HepG2 (cell line): ENCODE data around the gene AARS2. TPM values are rescaled to one million over a fixed set of nuclear protein-coding genes. Genes with fewer than 3 reads are reported as not detected.

Source experiments
- ATAC-seq: fragments of 200-7000 bp; cut with Tn5 transposase; 3 replicates; pipeline ENCODE4 v1.9.1; 2020; ENCODE audit warnings: mild to moderate bottlenecking, moderate library complexity
- BruUV-seq: library from RNA; stranded (reverse); fragments of 400-500 nt; replicated peaks from 2 replicates; lab custom pipeline; 2021; lab: Mats Ljungman, UMichigan
- CTCF ChIA-PET: fragments of 300-600 bp; formaldehyde crosslinking; extraction: SDS; loops from one replicate; lab custom pipeline; 2021; ENCODE audit warnings: low total read pairs, inconsistent platforms, low intra/inter-chr PET ratio; lab: Yijun Ruan, JAX
- POLR2A ChIA-PET: fragments of 350-600 bp; sonication (Branson Sonifier 250); formaldehyde crosslinking; loops from one replicate; lab custom pipeline; 2020; ENCODE audit warnings: antibody characterized with exemption, inconsistent platforms; lab: Yijun Ruan, JAX
- DNase-seq: peaks from one replicate; pipeline ENCODE4 v3.0.0-alpha.2; 2015; ENCODE audit warnings: low spot score
- FAIRE-seq: peaks from 3 replicates; lab custom pipeline; 2011; peaks lifted over from hg19 to GRCh38; lab: Jason Lieb, UNC
- H2AFZ ChIP-seq: one replicate; pipeline ENCODE4 v1.6.1; 2011; ENCODE audit warnings: low read length, inconsistent platforms
- H3K27ac ChIP-seq: fragments of 300-600 bp; 3 replicates; pipeline ENCODE4 v1.8.0; 2011; ENCODE audit warnings: mixed run types, mild to moderate bottlenecking, mixed read lengths, low read length, inconsistent platforms; ENCODE audit not compliant: insufficient read depth; ENCODE audit errors: extremely low read length
- H3K27me3 ChIP-seq, 2 experiments: fragments of 200-600 bp in 1 of 2; 2 replicates in 1 of 2; 3 replicates in 1 of 2; pipeline versions ENCODE4 v1.6.0 to v1.8.0; 2011; ENCODE audit warnings: low read length in 2 of 2, mild to moderate bottlenecking in 2 of 2, moderate library complexity in 2 of 2, inconsistent platforms in 1 of 2; ENCODE audit not compliant: insufficient read depth in 2 of 2, control insufficient read depth in 1 of 2
- H3K36me3 ChIP-seq, 2 experiments: fragments of 200-600 bp in 1 of 2; replicated peaks in 1 of 2; 2 replicates in 1 of 2; 3 replicates in 1 of 2; pipeline versions ENCODE4 v1.5.1 to v1.8.0; 2011; ENCODE audit warnings: low read length in 2 of 2, inconsistent platforms in 1 of 2; ENCODE audit not compliant: insufficient read depth in 2 of 2, control insufficient read depth in 1 of 2
- H3K4me1 ChIP-seq: 2 replicates; pipeline ENCODE4 v1.5.1; 2012; ENCODE audit warnings: low read length, inconsistent platforms; ENCODE audit not compliant: insufficient read depth
- H3K4me2 ChIP-seq: 2 replicates; pipeline ENCODE4 v1.6.0; 2011; ENCODE audit warnings: low read depth, low read length, inconsistent platforms
- H3K4me3 ChIP-seq, 3 experiments: fragments of 200-600 bp in 1 of 3; sonication (generic), shearing (Covaris generic) in 1 of 3; replicated peaks in 1 of 3; 2 replicates each; pipeline ENCODE4 v1.5.1; 2011 to 2016; ENCODE audit warnings: low read length in 3 of 3, inconsistent platforms in 2 of 3, low read depth in 2 of 3, mild to moderate bottlenecking in 2 of 3, control low read depth in 1 of 3, mixed read lengths in 1 of 3; ENCODE audit not compliant: insufficient read depth in 1 of 3
- H3K79me2 ChIP-seq: one replicate; pipeline ENCODE4 v1.6.1; 2011; ENCODE audit warnings: low read length, inconsistent platforms; ENCODE audit not compliant: insufficient read depth
- H3K9ac ChIP-seq: 2 replicates; pipeline ENCODE4 v1.6.0; 2011; ENCODE audit warnings: mild to moderate bottlenecking, low read depth, low read length, inconsistent platforms; ENCODE audit not compliant: insufficient read depth
- H3K9me3 ChIP-seq: 2 replicates; pipeline ENCODE4 v1.5.1; 2012; ENCODE audit warnings: mild to moderate bottlenecking, low read length
- H4K20me1 ChIP-seq: 2 replicates; pipeline ENCODE4 v1.6.0; 2011; ENCODE audit warnings: inconsistent platforms, mild to moderate bottlenecking, low read length, moderate library complexity; ENCODE audit not compliant: insufficient read depth
- BORCS8-MEF2B ChIP-seq: sonication (generic); formaldehyde crosslinking; IDR thresholded peaks from 2 replicates; pipeline ENCODE4 v1.8.0; 2022; ENCODE audit warnings: mild to moderate bottlenecking, missing genetic modification reagents
- BRCA1 ChIP-seq: sonication (generic); formaldehyde crosslinking; IDR thresholded peaks from 2 replicates; pipeline ENCODE4 v1.4.0; 2020; ENCODE audit warnings: missing genetic modification reagents
- DNMT3B ChIP-seq: conservative IDR thresholded peaks from 2 replicates; pipeline ENCODE4 v1.6.1; 2016; ENCODE audit warnings: missing biosample characterization, control low read depth
- PHF8 ChIP-seq: sonication (generic); formaldehyde crosslinking; IDR thresholded peaks from 2 replicates; pipeline ENCODE4 v1.5.0; 2020; ENCODE audit warnings: missing genetic modification reagents
- POLR2A ChIP-seq, 2 experiments: IDR thresholded peaks; 2 replicates each; pipeline ENCODE4 v1.6.1; 2011; ENCODE audit warnings: low read depth in 2 of 2, low read length in 2 of 2, mild to moderate bottlenecking in 1 of 2, moderate library complexity in 1 of 2; ENCODE audit not compliant: insufficient read depth in 1 of 2
- POLR2G ChIP-seq: fragments of 200-400 bp; formaldehyde crosslinking; IDR thresholded peaks from 2 replicates; pipeline ENCODE4 v1.6.1; 2018; ENCODE audit warnings: mild to moderate bottlenecking, low read depth, low read length, moderate library complexity
- SIN3B ChIP-seq: fragments of 150-350 bp; IDR thresholded peaks from 2 replicates; pipeline ENCODE4 v1.6.1; 2014; ENCODE audit warnings: low read length
- ZC3H13 ChIP-seq: sonication (generic); formaldehyde crosslinking; IDR thresholded peaks from 2 replicates; pipeline ENCODE4 v1.8.1; 2023; ENCODE audit warnings: mild to moderate bottlenecking, missing genetic modification reagents, moderate library complexity
- ZNF264 ChIP-seq: sonication (generic); formaldehyde crosslinking; IDR thresholded peaks from 2 replicates; pipeline ENCODE4 v1.4.0; 2020; ENCODE audit warnings: missing genetic modification reagents
- ZNF333 ChIP-seq: sonication (generic); formaldehyde crosslinking; IDR thresholded peaks from 2 replicates; pipeline ENCODE4 v1.4.0; 2020; ENCODE audit warnings: mild to moderate bottlenecking, missing genetic modification reagents, borderline replicate concordance
- ZNF468 ChIP-seq: sonication (generic); formaldehyde crosslinking; IDR thresholded peaks from 2 replicates; pipeline ENCODE4 v1.8.0; 2022; ENCODE audit warnings: mild to moderate bottlenecking, moderate library complexity, missing genetic modification reagents
- ZNF772 ChIP-seq: sonication (generic); formaldehyde crosslinking; IDR thresholded peaks from 2 replicates; pipeline ENCODE4 v1.5.0; 2020; ENCODE audit warnings: mild to moderate bottlenecking, missing genetic modification reagents
- WGBS: methylation state at CpG from one replicate; pipeline ENCODE4 v1.1.6; 2017; ENCODE audit warnings: low lambda C conversion rate; 5-methylcytosine and 5-hydroxymethylcytosine counted together
- in situ Hi-C: cut with HindIII; loops from 2 replicates; pipeline ENCODE4 v1.10.0; 2017; ENCODE audit warnings: low pct_unique_long_range_greater_than_20kb; ENCODE audit not compliant: extremely low pct_ligation_motif_present
- intact Hi-C: fragments of 100-400 bp; cut with micrococcal nuclease; formaldehyde crosslinking; loops from one replicate; pipeline ENCODE4 v1.10.0; 2022; ENCODE audit not compliant: unreplicated experiment
- polyA plus RNA-seq, 8 experiments: library from polyadenylated mRNA; depleted of rRNA in 3 of 8; stranded (reverse) in 7 of 8; unstranded in 1 of 8; fragments of >200 nt; fragmentation: Illumina TruSeq in 4 of 8; extraction: Trizol in 4 of 8; gene quantifications; 2 replicates each; pipeline versions ENCODE4 v1.2.1 to v1.2.3, GENCODE V29; 2011 to 2016; ENCODE audit warnings: low read depth in 4 of 8, missing spikeins in 1 of 8, mixed read lengths in 1 of 8; ENCODE audit not compliant: insufficient read depth in 1 of 8
- total RNA-seq, 5 experiments: library from RNA; depleted of rRNA; stranded (reverse); fragments of >200 nt; fragmentation: Illumina TruSeq; extraction: Trizol; gene quantifications; 2 replicates each; pipeline ENCODE4 v1.2.3, GENCODE V29; 2016; ENCODE audit warnings: low read depth in 1 of 5
- TF ChIP-seq, protein P1 (sequence below): sonication (generic); formaldehyde crosslinking; conservative IDR thresholded peaks from 2 replicates; pipeline ENCODE4 v1.4.0; 2020; ENCODE audit warnings: missing genetic modification reagents
- TF ChIP-seq, protein P2 (sequence below): IDR thresholded peaks from 2 replicates; pipeline ENCODE4 v1.6.1; 2018; ENCODE audit warnings: missing genetic modification reagents
- TF ChIP-seq, protein P3 (sequence below): sonication (generic); formaldehyde crosslinking; IDR thresholded peaks from 2 replicates; pipeline ENCODE4 v1.4.0; 2020; ENCODE audit warnings: missing genetic modification reagents, low read depth, mild to moderate bottlenecking, borderline replicate concordance
- TF ChIP-seq, protein P4 (sequence below): sonication (generic); formaldehyde crosslinking; IDR thresholded peaks from 2 replicates; pipeline ENCODE4 v1.5.0; 2020; ENCODE audit warnings: missing genetic modification reagents
- TF ChIP-seq, protein P5 (sequence below): sonication (generic); formaldehyde crosslinking; IDR thresholded peaks from 2 replicates; pipeline ENCODE4; 2020; ENCODE audit warnings: missing genetic modification reagents, mild to moderate bottlenecking, borderline replicate concordance

AARS2 gene
- total and polyA plus RNA-seq, 2 of the 13 experiments (the other 11 are each of a cell fraction or from before 2014, with no cell fraction given): 7.5 to 24.1 TPM

DNA sequence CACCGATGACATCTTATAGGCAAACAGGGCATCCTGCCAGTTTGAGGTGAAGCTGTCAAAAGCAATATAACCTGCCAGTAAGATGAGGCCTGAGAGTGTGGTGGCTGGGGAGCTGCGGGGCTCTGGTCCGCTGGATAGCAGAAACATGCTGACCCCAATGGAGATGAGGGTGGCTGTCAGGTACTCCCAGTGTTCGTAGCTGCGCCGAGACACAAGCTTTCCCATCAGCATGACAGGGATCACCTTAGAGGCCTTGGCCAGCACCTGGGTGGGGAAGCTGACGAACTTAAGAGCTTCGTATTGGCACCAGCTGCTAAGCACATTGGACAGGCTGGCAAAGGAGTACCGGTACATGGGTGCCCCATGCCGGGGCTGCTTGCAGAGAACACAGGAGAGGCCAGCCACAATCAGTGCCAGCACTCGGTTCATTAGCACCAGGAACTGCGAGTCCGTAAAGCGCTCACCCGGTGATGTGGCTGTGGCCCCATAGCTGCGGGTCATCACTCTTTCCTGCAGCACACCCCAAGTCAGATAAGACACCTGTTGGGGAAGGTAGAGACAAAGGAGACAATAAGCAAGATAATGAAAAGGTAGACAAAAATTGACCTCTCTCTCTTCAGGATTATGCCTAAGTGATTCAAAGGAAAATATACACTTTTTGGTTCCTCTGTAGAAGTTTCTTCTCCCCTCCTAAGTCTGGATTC, 57.9 kb downstream of the AARS2 start:
- ChIA-PET CTCF (interaction anchor here (2.0 kb wide), 1 partner anchor 159 kb away, joined by 5 read pairs; no protein-coding TSS in a partner anchor), POLR2A (interaction anchor here (0.8 to 6.0 kb wide), 8 partner anchors 9 to 160 kb away, joined by 3 to 264 read pairs (median 6); partner anchors contain the start of genes HSP90AB1, MRPL14, SLC29A1 and TMEM63B)
- H3K36me3 ChIP-seq: peaks cover 36 to 63% of the 10 kb centered on the region in 2 experiments
- 0 out of 6 replicates have a peak overlapping the region, but pooled peaks of 1 of the 3 experiments have one; percentile 8 for H3K4me3 ChIP-seq
- no peak for DNase-seq
- BruUV-seq: no TSS peak
- ATAC-seq: peak; percentile 5
- H3K9me3 ChIP-seq: no peaks in the 10 kb centered on the region
- no peak overlapping the region for H2AFZ ChIP-seq
- FAIRE-seq: no peak
- no peaks in the 10 kb centered on the region; a peak in 1 of 5 replicates for H3K27me3 ChIP-seq
- H3K79me2 ChIP-seq: peaks cover 31% of the 10 kb centered on the region
- 0 out of 2 replicates have a peak overlapping the region, but pooled peaks have one; percentile 92 for H3K9ac ChIP-seq
- in situ Hi-C loops: no loop called here
- H3K27ac ChIP-seq: peak overlapping the region; percentile 93
- H3K4me2 ChIP-seq: peak overlapping the region; percentile 96; the same call in 1 of the 2 replicates
- whole genome bisulfite sequencing: 91% methylated on average over 16 of the region's 16 CpGs
- intact Hi-C loops: no loop called here
- H4K20me1 ChIP-seq: peaks cover 62% of the 10 kb centered on the region
- peaks cover 70% of the 10 kb centered on the region for H3K4me1 ChIP-seq
- no peak for TF ChIP-seq ZNF333 (CRISPR knock-in tag)
- TF ChIP-seq ZNF772: no peak
- TF ChIP-seq, protein P1, sequence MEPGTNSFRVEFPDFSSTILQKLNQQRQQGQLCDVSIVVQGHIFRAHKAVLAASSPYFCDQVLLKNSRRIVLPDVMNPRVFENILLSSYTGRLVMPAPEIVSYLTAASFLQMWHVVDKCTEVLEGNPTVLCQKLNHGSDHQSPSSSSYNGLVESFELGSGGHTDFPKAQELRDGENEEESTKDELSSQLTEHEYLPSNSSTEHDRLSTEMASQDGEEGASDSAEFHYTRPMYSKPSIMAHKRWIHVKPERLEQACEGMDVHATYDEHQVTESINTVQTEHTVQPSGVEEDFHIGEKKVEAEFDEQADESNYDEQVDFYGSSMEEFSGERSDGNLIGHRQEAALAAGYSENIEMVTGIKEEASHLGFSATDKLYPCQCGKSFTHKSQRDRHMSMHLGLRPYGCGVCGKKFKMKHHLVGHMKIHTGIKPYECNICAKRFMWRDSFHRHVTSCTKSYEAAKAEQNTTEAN (CRISPR knock-in tag): no peak
- TF ChIP-seq SIN3B: 0 out of 2 replicates have a peak, but pooled peaks have one; percentile 16
- TF ChIP-seq POLR2G: peak; percentile 22; the same call in 1 of the 2 replicates
- TF ChIP-seq, protein P2, sequence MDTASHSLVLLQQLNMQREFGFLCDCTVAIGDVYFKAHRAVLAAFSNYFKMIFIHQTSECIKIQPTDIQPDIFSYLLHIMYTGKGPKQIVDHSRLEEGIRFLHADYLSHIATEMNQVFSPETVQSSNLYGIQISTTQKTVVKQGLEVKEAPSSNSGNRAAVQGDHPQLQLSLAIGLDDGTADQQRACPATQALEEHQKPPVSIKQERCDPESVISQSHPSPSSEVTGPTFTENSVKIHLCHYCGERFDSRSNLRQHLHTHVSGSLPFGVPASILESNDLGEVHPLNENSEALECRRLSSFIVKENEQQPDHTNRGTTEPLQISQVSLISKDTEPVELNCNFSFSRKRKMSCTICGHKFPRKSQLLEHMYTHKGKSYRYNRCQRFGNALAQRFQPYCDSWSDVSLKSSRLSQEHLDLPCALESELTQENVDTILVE: no peak
- peak in 1 of 2 experiments; percentile 82; a peak in 2 of 4 replicates for TF ChIP-seq POLR2A (IDR thresholded peaks at IDR 0.05; ENCODE audit: insufficient read depth in 1 of 2, low read depth in 2 of 2, low read length in 2 of 2)
- 0 out of 2 replicates have a peak, but pooled peaks have one; percentile 25 for TF ChIP-seq ZC3H13 (CRISPR knock-in tag)
- TF ChIP-seq BORCS8-MEF2B: peak; percentile 35; the same call in 1 of the 2 replicates
- no peak; the same call in 1 of the 2 replicates for TF ChIP-seq PHF8
- TF ChIP-seq BRCA1 (CRISPR knock-in tag): no peak
- TF ChIP-seq, protein P3, sequence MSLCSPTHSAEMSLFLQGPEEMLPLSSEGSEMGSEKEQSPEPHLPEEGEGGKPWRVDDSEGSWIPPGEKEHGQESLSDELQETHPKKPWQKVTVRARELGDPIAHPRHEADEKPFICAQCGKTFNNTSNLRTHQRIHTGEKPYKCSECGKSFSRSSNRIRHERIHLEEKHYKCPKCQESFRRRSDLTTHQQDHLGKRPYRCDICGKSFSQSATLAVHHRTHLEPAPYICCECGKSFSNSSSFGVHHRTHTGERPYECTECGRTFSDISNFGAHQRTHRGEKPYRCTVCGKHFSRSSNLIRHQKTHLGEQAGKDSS (CRISPR knock-in tag): no peak
- TF ChIP-seq DNMT3B: 0 out of 2 replicates have a peak, but pooled peaks have one; percentile 16
- no peak for TF ChIP-seq ZNF264
- no peak for TF ChIP-seq ZNF468 (CRISPR knock-in tag)
- TF ChIP-seq, protein P4, sequence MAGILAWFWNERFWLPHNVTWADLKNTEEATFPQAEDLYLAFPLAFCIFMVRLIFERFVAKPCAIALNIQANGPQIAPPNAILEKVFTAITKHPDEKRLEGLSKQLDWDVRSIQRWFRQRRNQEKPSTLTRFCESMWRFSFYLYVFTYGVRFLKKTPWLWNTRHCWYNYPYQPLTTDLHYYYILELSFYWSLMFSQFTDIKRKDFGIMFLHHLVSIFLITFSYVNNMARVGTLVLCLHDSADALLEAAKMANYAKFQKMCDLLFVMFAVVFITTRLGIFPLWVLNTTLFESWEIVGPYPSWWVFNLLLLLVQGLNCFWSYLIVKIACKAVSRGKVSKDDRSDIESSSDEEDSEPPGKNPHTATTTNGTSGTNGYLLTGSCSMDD (CRISPR knock-in tag): no peak
- TF ChIP-seq, protein P5, sequence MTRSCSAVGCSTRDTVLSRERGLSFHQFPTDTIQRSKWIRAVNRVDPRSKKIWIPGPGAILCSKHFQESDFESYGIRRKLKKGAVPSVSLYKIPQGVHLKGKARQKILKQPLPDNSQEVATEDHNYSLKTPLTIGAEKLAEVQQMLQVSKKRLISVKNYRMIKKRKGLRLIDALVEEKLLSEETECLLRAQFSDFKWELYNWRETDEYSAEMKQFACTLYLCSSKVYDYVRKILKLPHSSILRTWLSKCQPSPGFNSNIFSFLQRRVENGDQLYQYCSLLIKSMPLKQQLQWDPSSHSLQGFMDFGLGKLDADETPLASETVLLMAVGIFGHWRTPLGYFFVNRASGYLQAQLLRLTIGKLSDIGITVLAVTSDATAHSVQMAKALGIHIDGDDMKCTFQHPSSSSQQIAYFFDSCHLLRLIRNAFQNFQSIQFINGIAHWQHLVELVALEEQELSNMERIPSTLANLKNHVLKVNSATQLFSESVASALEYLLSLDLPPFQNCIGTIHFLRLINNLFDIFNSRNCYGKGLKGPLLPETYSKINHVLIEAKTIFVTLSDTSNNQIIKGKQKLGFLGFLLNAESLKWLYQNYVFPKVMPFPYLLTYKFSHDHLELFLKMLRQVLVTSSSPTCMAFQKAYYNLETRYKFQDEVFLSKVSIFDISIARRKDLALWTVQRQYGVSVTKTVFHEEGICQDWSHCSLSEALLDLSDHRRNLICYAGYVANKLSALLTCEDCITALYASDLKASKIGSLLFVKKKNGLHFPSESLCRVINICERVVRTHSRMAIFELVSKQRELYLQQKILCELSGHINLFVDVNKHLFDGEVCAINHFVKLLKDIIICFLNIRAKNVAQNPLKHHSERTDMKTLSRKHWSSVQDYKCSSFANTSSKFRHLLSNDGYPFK (CRISPR knock-in tag): no peak
